ENCODE measurements around the gene RAMAC.

DNA sequence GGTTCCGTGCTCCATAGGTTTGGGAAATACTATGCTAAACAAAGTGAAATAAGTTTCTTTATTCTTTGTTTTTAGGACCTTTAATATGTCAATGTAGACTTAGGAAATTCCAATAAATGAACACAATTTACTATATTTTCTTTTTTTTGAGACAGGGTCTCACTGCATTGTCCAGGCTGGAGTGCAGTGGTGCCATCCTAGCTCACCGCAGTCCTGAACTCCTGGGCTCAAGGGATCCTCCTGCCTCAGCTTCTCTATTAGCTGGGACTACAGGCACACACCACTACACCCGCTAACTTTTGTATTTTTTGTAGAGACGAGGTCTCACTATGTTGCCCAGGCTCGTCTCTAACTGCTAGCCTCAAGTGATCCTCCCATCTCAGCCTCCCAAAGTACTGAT is 21.1 kb upstream of the RAMAC start:
- TF ChIP-seq POLR2A (IDR thresholded peaks at IDR 0.05; ENCODE audit: low read length), result no peak
- TF ChIP-seq, protein P1, sequence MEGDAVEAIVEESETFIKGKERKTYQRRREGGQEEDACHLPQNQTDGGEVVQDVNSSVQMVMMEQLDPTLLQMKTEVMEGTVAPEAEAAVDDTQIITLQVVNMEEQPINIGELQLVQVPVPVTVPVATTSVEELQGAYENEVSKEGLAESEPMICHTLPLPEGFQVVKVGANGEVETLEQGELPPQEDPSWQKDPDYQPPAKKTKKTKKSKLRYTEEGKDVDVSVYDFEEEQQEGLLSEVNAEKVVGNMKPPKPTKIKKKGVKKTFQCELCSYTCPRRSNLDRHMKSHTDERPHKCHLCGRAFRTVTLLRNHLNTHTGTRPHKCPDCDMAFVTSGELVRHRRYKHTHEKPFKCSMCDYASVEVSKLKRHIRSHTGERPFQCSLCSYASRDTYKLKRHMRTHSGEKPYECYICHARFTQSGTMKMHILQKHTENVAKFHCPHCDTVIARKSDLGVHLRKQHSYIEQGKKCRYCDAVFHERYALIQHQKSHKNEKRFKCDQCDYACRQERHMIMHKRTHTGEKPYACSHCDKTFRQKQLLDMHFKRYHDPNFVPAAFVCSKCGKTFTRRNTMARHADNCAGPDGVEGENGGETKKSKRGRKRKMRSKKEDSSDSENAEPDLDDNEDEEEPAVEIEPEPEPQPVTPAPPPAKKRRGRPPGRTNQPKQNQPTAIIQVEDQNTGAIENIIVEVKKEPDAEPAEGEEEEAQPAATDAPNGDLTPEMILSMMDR (IDR thresholded peaks at IDR 0.05), result no peak
- no peak for TF ChIP-seq CBX8 (IDR thresholded peaks at IDR 0.05)
- no peak for TF ChIP-seq ZFP36 (IDR thresholded peaks at IDR 0.05; ENCODE audit: borderline replicate concordance, partially characterized antibody)
- TF ChIP-seq, protein P2, sequence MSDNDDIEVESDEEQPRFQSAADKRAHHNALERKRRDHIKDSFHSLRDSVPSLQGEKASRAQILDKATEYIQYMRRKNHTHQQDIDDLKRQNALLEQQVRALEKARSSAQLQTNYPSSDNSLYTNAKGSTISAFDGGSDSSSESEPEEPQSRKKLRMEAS (IDR thresholded peaks at IDR 0.05), result no peak
- TF ChIP-seq HDAC2 (IDR thresholded peaks at IDR 0.05), result no peak
- TF ChIP-seq KDM1A (IDR thresholded peaks at IDR 0.05; ENCODE audit: low read depth), result no peak
- TF ChIP-seq EP300 (IDR thresholded peaks at IDR 0.05), result no peak
- no peak for TF ChIP-seq CHD2 (IDR thresholded peaks at IDR 0.05; ENCODE audit: low read length, partially characterized antibody)
- no peak for TF ChIP-seq SMC3 (IDR thresholded peaks at IDR 0.05)
- TF ChIP-seq NPAS2 (CRISPR knock-in tag; IDR thresholded peaks at IDR 0.05; ENCODE audit: borderline replicate concordance), result no peak
- TF ChIP-seq, protein P3, sequence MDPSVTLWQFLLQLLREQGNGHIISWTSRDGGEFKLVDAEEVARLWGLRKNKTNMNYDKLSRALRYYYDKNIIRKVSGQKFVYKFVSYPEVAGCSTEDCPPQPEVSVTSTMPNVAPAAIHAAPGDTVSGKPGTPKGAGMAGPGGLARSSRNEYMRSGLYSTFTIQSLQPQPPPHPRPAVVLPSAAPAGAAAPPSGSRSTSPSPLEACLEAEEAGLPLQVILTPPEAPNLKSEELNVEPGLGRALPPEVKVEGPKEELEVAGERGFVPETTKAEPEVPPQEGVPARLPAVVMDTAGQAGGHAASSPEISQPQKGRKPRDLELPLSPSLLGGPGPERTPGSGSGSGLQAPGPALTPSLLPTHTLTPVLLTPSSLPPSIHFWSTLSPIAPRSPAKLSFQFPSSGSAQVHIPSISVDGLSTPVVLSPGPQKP (IDR thresholded peaks at IDR 0.05; ENCODE audit: low read depth, low read length), result no peak
- no peak for TF ChIP-seq GATA3 (IDR thresholded peaks at IDR 0.05; ENCODE audit: borderline replicate concordance)

All from A549 (cell line).